ENCODE data around the gene VAV1. TPM values are rescaled to one million over a fixed set of nuclear protein-coding genes. Genes with fewer than 3 reads are reported as not detected.

VAV1 gene
- total and polyA plus RNA-seq, 2 donors from 2014 or later, result 0.90 to 15.5 TPM

GRCh38 chr19:6873708-6874431, 101.4 kb downstream of the VAV1 start:
- TF ChIP-seq CTCF (IDR thresholded peaks at IDR 0.05; ENCODE audit: borderline replicate concordance, extremely low read depth, insufficient read depth), result no peak
- Histone ChIP-seq H3K27ac (ENCODE audit: low read depth in 2 of 2, low read length in 2 of 2) (no peak overlapping the region), H3K36me3 (ENCODE audit: control insufficient read depth in 2 of 3, insufficient read depth in 3 of 3, low read length in 3 of 3) (no peaks in the 10 kb centered on the region), H3K4me1 (ENCODE audit: control insufficient read depth in 2 of 3, insufficient read depth in 2 of 3, low read depth in 1 of 3, low read length in 3 of 3) (no peaks in the 10 kb centered on the region), H3K9me3 (ENCODE audit: control insufficient read depth in 2 of 3, insufficient read depth in 1 of 3, low read length in 3 of 3) (no peaks in the 10 kb centered on the region), H3K4me3 (ENCODE audit: low read length in 3 of 3) (no peak overlapping the region), H3K9ac (ENCODE audit: low read length in 3 of 3) (no peak overlapping the region), H3K27me3 (ENCODE audit: control insufficient read depth, insufficient read depth, low read length) (no peaks in the 10 kb centered on the region)
- no peak for FAIRE-seq
- DNase-seq, result no peak
- intact Hi-C loops (cut with DNase I), result no loop called here

DNA sequence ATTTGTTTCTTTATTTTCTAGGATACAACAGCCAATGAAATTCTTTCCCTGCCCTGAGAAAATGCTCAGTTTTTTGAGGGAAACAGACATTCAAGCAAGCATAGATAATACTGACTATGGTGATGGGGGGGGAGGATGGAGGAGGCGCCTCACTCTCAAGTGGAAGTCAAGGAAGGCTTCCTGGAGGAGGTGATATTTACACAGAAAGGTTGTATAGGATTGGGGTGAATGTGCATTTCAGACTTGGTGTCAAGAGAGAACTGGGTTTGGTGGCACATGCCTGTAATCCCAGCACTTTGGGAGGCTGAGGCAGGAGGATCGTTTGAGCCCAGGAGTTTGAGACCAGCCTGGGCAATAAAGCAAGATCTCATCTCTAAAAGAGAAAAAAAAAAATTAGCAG, 102.7 kb downstream of the VAV1 start:
- Histone ChIP-seq H3K36me3 (ENCODE audit: control insufficient read depth in 2 of 3, insufficient read depth in 3 of 3, low read length in 3 of 3) (no peaks in the 10 kb centered on the region), H3K4me3 (ENCODE audit: low read length in 3 of 3) (no peak overlapping the region), H3K9me3 (ENCODE audit: control insufficient read depth in 2 of 3, insufficient read depth in 1 of 3, low read length in 3 of 3) (peaks cover 0 to 3% (median 0%) of the 10 kb centered on the region in 3 donors), H3K27me3 (ENCODE audit: control insufficient read depth, insufficient read depth, low read length) (no peaks in the 10 kb centered on the region), H3K27ac (ENCODE audit: low read depth in 2 of 2, low read length in 2 of 2) (no peak overlapping the region), H3K9ac (ENCODE audit: low read length in 3 of 3) (no peak overlapping the region), H3K4me1 (ENCODE audit: control insufficient read depth in 2 of 3, insufficient read depth in 2 of 3, low read depth in 1 of 3, low read length in 3 of 3) (no peaks in the 10 kb centered on the region)
- DNase-seq, result no peak
- no peak for FAIRE-seq
- intact Hi-C loops (cut with DNase I), result no loop called here
- TF ChIP-seq CTCF (IDR thresholded peaks at IDR 0.05; ENCODE audit: borderline replicate concordance, extremely low read depth, insufficient read depth), result no peak

- Histone ChIP-seq H3K27ac (ENCODE audit: low read depth in 2 of 2, low read length in 2 of 2) (no peak overlapping the region), H3K36me3 (ENCODE audit: control insufficient read depth in 2 of 3, insufficient read depth in 3 of 3, low read length in 3 of 3) (no peaks in the 10 kb centered on the region), H3K9ac (ENCODE audit: low read length in 3 of 3) (no peak overlapping the region), H3K27me3 (ENCODE audit: control insufficient read depth, insufficient read depth, low read length) (no peaks in the 10 kb centered on the region), H3K9me3 (ENCODE audit: control insufficient read depth in 2 of 3, insufficient read depth in 1 of 3, low read length in 3 of 3) (peaks cover 0 to 3% (median 0%) of the 10 kb centered on the region in 3 donors), H3K4me3 (ENCODE audit: low read length in 3 of 3) (no peak overlapping the region), H3K4me1 (ENCODE audit: control insufficient read depth in 2 of 3, insufficient read depth in 2 of 3, low read depth in 1 of 3, low read length in 3 of 3) (no peaks in the 10 kb centered on the region)
- FAIRE-seq (no peak), DNase-seq (no peak)
- intact Hi-C loops (cut with DNase I), result no loop called here
- no peak for TF ChIP-seq CTCF (IDR thresholded peaks at IDR 0.05; ENCODE audit: borderline replicate concordance, extremely low read depth, insufficient read depth)
Observed at GRCh38 chr19:6876748-6877147, 104.2 kb downstream of the VAV1 start.
